Esophagus muscularis mucosa (tissue), 4 donors: Measurements from ENCODE around the gene XRN2.

Source experiments
- EP300 ChIP-seq: sonication (generic); formaldehyde crosslinking; IDR thresholded peaks from one replicate; pipeline ENCODE4 v1.6.1; 2017; ENCODE audit warnings: antibody characterized with exemption
- POLR2A ChIP-seq: fragments of 450-650 bp; IDR thresholded peaks from one replicate; pipeline ENCODE4 v1.6.1; 2017; ENCODE audit warnings: antibody characterized with exemption, moderate library complexity, mild to moderate bottlenecking, low read depth
- POLR2AphosphoS5 ChIP-seq, 2 donors: sonication (generic); formaldehyde crosslinking; IDR thresholded peaks; one replicate each; pipeline ENCODE4 v1.6.1; 2017; ENCODE audit warnings: antibody characterized with exemption in 2 of 2
- TF ChIP-seq, protein P1 (sequence below), 3 experiments: fragments of 200-600 bp in 2 of 3; fragments of 450-650 bp in 1 of 3; sonication (generic) in 2 of 3; IDR thresholded peaks; one replicate each; pipeline ENCODE4 v1.5.1; 2017 to 2019; ENCODE audit warnings: antibody characterized with exemption in 3 of 3, mild to moderate bottlenecking in 2 of 3, moderate library complexity in 1 of 3

DNA sequence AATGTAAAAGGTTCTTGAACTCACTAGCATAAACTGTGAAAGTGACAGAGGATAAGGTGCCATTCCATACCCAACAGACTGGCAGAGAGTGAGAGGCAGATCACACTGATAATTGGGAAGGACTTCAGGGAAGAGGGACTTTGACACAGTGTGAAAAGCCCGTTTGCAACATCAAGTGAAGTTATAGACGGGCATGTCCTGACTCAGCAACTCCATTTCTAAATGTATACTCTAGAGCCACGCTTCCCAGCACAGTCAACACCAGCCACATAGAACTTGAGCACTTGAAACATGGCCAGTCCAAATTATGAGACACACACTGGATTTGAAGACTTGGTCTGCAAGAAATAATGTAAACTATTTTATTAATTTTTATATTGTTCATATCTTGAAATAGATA is 45.9 kb upstream of the XRN2 start:
- TF ChIP-seq POLR2A = no peak
- TF ChIP-seq, protein P1, sequence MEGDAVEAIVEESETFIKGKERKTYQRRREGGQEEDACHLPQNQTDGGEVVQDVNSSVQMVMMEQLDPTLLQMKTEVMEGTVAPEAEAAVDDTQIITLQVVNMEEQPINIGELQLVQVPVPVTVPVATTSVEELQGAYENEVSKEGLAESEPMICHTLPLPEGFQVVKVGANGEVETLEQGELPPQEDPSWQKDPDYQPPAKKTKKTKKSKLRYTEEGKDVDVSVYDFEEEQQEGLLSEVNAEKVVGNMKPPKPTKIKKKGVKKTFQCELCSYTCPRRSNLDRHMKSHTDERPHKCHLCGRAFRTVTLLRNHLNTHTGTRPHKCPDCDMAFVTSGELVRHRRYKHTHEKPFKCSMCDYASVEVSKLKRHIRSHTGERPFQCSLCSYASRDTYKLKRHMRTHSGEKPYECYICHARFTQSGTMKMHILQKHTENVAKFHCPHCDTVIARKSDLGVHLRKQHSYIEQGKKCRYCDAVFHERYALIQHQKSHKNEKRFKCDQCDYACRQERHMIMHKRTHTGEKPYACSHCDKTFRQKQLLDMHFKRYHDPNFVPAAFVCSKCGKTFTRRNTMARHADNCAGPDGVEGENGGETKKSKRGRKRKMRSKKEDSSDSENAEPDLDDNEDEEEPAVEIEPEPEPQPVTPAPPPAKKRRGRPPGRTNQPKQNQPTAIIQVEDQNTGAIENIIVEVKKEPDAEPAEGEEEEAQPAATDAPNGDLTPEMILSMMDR (IDR thresholded peaks at IDR 0.05) = no peak
- no peak for TF ChIP-seq POLR2AphosphoS5 (IDR thresholded peaks at IDR 0.05)
- no peak for TF ChIP-seq EP300
